DLD1 (cell line): Measurements from ENCODE around the gene GRXCR1.

Experiments used
- in situ Hi-C: cut with HindIII; loops from 2 replicates; pipeline ENCODE4 v1.10.0; 2017; ENCODE audit warnings: low sequenced_read_pairs

Gene GRXCR1

DNA sequence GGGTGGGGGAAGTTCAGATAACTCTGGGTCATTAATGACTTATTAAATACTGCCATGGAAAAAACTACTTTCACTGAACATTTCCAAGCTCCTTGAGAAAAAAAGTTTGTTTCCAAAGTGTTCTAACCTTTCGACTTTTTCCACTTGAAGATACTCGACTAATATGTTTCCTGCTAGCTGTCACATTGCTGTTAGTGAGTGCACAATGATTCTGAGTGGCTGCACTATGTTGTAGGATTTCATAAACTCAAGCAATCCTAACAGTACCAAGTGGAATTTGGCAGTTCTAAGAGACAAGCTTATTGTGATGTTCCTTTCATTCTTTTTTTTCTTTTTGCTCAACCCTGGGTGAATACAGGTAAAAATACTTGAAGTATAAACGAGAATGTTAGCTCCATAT is 33.4 kb downstream of the GRXCR1 start:
- in situ Hi-C loops, result no loop called here

DNA sequence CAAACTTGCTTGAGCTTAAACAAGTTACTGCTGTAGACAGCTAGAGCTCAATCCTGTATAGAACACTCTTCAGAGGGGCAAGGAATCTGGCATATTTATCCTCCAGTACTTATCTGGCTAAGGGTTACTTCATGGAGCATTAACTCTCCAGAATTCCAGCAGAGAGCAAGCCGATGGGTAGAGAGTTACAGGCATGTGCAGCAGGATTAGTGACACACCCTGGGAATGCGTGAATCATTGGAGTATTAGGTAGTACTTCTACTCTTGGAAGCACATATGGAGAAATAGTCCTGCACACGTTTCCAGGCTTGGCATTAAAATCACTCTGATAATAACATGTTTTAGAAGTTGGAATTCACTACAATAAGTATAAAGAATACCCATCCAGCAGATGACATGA is 35.4 kb downstream of the GRXCR1 start:
- in situ Hi-C loops, result no loop called here

DNA sequence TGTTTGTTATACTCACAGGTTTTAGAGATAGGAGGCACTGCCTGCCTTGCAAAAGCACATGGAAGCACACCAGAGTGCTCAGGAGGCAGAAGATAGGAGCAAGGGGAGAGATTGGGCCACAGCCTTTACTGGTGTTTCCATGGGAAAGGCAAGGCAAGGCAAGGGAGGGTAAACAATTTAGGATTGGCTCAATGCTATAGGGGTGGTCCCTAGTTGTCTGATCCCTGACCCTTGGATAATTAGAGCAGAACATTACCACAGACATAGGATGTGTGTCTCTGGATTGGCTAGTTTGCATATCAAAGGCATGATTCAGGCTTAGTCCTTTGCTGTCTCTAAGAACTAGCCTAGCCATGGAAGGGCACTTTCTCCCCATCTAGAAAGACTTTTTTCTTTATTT is 36.1 kb downstream of the GRXCR1 start:
- in situ Hi-C loops, result no loop called here

DNA sequence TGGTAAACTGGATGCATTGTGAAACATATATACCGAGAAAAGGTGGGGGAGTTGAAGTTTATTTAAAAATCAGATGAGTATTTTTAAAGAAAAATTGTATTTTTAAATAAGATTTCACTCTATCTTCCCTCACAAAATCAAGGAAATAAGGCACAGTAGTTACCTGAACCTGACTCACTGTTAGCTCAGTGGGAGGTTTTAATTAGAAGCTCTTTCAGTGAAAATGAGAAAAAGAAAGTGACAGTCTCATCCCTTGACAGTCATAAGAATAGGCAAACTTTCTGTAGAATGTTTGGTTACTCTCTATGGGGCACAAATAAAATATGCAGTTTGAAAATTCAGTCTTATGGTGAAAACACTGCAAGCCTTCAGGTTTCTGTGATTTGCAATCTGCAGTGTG is 49.7 kb downstream of the GRXCR1 start:
- in situ Hi-C loops, result no loop called here

DNA sequence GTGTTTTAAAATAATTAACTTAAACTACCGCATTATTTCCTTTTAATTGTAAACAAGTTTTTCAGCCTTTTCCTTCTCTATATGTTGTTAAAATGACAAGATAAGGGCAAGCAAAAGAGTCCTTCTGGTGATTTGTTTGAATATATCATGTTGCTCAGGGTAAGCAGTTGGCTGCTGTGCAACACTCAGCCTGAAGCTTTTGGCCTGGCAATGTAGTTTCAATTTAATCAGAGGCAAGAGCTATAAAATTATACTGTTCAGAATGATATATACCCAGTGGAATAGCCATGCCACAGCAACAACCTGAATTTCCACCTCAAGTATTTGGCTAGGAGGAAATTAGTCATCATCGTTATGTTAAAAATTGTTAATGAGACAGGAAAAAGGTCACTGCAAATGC is 53.4 kb downstream of the GRXCR1 start:
- in situ Hi-C loops, result no loop called here

DNA sequence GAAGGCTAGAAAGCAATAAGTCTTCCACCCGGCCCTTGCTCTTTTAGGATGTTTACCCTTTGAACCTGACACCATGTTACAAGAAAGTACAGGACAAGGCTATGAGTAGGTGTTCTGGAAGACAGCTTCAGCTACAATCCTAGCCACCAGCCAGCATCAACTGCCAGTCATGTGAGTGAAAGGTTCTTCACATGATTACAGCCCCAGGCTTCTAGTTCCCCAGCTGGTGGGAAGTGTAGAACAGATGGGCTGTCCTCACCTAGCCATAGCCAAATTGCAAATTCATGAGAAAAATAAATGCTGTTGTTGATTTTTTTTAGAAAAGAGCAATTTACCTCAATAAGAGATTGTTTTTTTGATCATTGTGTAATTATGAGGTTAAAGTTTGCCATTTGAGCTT is 60.8 kb downstream of the GRXCR1 start:
- in situ Hi-C loops, result no loop called here

DNA sequence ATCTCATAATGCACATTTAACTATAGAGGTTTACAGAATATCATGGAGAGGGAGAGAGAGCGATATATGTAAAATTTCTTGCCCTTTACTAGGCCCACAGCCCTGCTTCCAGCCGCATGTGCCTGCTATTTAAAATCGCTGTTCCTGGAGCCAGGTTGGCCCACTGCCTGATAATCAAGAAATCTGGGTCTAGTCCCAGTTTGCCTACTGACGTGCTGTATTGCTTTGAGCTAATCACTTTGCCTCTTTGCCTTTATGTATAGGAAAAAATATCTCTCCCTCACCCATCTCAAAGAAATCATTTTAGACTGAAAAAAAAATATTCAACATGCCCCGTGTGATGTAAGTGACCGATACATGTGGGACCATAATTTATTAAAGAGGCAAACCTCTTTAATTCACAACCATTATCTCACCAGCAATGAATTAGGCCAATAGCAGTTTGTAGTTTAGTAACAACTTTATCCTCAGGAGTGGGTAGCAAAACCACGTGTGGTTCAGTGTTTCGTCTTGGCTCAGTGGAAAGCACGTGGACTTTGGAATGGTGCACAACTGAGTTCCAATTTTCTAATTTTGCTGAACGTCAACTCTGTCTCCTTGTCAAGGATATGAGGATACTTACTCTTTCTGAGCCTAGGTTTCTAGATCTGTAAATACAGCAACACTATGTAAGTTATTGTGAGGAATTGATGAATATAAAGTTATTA is 62.6 kb downstream of the GRXCR1 start:
- in situ Hi-C loops, result no loop called here

DNA sequence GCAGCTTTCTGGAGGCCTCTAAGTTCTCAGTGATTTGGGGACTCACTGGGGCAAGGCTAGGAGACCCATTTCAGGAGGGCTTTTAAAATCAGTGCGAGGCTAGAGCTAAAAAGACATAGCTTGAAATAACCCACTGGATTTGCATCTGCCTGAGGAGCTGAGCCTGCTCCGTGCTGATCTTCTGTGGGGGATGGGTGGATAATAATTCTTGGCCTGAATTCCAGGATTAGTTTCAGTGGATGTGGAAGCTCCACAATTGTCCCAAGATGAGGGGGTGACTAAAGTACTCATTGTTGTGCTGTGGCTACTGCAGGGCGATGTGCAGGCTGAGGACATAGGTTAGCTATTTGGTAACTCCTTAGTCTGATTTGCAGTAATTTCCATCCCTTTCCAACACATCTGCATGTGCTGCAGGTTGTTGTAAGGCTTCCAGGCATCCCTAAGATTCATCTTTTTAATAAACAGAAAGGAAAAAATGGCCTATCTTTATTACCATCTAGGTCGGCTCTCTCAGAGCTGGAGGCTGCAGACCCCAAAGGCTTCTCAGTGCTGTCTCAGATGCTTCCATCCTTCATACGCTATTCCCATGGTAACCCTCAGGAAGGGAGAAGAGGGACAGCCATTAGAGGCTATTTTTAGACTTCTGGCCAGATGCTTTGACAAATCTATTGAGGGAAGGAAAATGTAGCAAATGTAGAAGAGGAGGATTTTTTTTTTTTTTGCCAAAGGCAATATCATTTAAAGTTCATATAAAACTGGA is 63.4 kb downstream of the GRXCR1 start:
- in situ Hi-C loops, result no loop called here

DNA sequence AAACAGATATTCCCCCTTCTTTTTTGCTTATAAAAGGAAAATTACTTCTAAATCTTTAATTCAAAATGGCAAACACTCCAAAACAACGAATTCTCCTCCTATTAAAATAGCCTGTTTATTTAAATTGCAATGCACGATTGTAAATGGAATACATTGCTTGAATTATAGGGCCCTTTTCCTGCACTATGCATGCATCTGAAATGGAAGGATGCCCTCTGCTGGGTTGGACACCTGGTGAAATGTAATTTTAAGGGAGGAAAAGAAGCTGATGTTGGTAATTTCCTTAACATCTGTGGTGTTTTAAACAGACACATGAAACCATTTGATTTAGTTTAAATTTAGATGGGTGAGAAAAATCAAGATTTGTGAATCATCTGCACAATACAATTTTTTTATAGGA is 72.8 kb downstream of the GRXCR1 start:
- in situ Hi-C loops, result no loop called here

DNA sequence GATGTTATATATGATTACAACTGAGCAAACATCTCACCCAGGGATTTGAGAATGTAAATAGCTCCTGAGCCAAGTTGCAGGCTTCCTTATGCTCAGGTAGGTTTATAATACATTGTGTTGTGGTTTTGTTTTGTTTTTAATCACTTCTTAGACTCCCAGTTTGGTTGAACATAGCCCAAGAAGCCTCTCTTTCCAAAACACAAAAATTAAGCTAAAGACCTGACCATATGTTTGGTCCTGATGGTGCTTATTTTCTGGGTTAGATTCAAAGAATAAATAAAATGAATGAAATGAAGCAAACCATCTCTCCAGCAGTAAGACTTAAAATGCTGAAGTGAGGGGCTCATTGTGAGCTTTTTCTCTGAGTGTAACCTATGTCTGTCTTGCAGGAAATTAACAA is 93.5 kb downstream of the GRXCR1 start:
- in situ Hi-C loops, result no loop called here

DNA sequence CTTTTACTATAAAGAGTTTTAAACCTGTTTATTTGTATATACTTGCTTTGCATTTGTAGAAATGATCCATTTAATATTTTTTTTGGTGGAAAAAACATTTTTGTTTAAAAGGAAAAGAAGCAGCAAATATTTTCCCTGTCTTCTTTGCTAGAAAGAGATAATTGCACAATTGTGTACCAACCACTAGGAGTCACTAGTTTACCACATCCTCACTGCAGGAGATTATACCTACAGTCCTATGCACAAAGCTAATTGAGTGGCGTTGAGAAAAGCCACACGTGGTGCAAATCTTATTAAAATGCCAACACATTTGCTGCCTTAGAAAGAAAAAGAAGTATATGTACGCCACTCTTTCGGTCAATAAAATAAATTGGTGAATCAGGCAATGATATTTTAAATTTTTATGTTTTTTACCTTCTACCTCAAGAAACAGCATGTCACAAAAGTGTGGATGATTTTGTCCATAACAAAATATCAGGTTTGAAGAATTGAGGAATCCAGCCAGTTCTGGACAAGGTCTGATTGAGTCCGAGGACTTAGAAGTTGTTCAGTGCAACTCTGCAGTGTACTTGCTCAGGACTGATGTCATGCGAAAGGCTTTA is 102.9 kb downstream of the GRXCR1 start:
- in situ Hi-C loops, result no loop called here

DNA sequence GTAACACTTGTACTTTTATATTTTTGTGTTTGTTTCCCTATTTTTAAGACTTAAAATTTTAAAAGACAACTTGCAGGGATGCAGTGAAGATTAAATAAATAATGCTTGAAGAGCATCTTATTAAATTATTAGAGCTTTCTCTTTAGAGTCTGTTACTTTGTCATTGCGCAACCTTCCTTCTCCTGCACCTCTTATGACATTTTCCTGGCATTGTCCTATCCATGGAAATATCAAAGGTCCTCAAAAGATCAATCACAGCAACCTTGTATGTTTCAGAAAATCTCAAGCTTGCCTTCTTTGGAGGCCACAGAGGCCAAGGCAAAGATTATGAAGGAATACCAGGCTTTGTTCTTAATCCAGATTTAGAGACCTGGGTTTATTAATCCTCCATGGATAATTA is 116.3 kb downstream of the GRXCR1 start:
- in situ Hi-C loops, result no loop called here

DNA sequence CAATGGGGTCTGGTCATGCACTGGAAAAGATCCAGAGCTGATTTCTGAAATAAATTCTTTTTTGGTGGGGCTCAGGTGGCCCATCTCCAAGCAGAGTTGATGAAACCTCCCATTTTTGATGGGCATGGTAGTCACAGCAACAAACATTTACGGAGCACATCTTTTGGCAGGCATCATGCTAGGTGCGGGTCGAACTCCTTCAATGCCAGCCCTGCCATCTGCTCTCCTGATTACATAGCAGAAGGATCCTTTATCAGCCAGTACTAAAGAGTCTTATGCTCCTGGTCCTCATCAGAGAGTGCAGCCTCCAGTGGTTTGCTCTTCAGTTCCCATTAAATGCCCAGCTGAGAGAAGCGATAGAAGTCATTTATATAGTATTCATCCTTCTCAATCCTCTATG is 121.7 kb downstream of the GRXCR1 start:
- in situ Hi-C loops, result no loop called here

DNA sequence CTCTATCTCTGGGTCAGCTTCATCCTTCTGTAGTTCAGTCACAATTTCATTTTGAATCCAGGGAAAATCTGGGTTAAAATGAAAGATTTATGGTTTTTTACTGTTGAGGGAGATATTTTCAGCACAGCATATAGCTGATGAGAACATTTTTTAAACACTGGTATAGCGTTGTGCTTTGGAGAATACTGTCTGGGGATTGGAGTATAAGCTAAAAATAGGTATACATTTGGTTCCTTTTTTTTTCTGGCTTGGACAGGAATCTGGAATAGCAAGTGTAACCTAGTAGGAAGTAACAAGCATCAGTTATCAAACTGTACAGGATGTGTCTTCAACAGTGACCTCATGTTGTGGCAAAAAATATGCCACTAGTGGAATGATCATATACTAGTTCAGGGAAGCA is 149.1 kb downstream of the GRXCR1 start:
- in situ Hi-C loops, result no loop called here

DNA sequence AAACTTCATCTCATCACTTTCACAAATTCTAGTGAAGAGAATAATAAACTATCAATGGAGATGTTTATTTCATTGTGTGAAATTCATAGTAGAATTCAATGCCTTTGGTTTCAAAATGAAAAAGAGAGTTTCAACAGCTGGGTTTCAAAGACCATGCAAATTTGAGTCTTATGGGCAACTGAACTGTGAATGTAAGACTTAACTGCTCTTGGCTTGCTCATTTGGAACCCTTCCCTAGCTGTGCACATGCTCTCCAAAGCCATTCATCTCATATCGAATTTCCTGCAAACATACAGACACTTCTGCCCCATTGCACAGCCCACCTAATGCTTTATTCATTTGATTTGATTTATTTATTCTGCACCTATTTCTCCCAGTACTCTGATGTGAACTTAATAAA is 154.5 kb downstream of the GRXCR1 start:
- in situ Hi-C loops, result no loop called here

DNA sequence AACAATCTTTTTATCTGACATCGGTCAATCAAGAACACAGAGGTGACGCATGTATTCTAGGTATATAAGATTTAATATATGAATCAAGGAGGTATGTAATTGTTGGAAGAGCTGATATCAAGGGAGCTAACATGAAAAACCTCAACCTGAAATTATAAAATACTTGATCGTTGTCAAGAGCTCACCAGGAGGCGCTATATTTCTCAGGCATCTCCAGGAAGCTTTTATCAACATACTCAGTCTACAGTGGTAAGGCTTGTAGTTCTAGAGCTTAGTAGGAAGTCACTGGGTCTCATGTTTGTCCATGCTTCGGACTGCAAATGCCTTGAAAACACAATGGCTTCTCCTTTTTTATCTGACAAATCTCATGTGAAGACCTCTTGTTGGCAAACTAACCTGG is 156.1 kb downstream of the GRXCR1 start:
- in situ Hi-C loops, result no loop called here

DNA sequence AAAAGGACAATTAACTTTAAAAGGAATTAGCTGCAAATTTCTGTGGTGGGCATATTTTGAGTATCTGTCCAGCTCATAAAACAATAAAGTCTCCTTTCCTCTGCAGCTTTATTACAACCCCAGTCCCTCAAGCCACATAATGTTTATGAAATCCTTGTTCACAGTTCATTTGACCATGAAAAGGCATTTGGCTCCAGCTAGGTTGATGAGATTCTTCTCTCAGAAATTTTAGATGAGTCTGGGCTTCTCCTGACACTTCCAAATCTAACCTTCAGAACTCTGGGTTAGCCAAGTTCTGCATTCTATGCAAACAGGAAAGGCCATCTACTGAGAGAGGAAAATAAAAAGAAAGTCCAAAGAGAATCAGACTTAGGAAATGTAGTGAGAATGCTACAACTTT is 156.8 kb downstream of the GRXCR1 start:
- in situ Hi-C loops, result no loop called here

DNA sequence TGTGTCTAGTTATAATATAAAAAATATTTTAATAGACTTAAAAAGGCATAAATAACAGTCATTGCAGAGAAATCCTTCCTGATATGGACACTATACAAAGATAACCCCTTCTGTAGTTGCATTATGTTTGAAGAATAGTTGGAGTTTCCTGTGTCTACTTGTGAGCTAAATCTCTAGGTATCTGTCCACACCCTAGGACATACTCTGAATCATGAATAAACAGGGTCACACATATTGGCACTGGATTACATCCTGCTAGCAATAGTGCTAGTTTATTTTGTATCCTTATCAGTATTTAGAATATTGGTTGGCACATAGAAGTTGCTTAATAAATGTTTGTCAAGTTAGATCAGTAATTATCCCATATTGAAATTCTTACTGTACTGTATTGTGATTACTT is 173.9 kb downstream of the GRXCR1 start:
- in situ Hi-C loops, result no loop called here

DNA sequence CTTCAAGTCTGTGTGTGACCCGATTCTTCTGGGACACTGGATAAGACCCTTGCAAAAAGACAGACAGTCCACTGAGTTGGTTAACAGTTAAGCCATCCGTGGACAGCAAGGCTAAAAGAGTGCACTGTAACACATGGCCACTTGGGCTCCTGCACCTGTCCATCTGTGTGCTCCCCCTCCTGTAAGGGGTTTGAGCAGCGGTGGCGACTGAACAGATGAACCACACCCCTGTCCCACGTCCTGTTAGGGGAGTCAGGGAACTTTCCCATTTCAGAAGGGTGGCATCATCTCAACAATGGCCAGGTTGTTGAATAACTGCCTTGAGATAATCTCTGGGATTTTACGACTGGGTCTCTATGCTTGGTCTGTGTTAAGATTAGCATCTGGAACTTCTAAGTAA is 178.6 kb downstream of the GRXCR1 start:
- in situ Hi-C loops, result no loop called here
